ENCODE data around the gene IGSF21.

IGSF21 gene

GRCh38 chr1:18247151-18247550 lies 139.6 kb downstream of the IGSF21 start:
- H3K27ac ChIP-seq = no peak overlapping the region
- TF ChIP-seq, protein P1, sequence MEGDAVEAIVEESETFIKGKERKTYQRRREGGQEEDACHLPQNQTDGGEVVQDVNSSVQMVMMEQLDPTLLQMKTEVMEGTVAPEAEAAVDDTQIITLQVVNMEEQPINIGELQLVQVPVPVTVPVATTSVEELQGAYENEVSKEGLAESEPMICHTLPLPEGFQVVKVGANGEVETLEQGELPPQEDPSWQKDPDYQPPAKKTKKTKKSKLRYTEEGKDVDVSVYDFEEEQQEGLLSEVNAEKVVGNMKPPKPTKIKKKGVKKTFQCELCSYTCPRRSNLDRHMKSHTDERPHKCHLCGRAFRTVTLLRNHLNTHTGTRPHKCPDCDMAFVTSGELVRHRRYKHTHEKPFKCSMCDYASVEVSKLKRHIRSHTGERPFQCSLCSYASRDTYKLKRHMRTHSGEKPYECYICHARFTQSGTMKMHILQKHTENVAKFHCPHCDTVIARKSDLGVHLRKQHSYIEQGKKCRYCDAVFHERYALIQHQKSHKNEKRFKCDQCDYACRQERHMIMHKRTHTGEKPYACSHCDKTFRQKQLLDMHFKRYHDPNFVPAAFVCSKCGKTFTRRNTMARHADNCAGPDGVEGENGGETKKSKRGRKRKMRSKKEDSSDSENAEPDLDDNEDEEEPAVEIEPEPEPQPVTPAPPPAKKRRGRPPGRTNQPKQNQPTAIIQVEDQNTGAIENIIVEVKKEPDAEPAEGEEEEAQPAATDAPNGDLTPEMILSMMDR (conservative IDR thresholded peaks at IDR 0.05) = no peak

GRCh38 chr1:18249631-18250030 lies 142.0 kb downstream of the IGSF21 start:
- TF ChIP-seq, protein P1 (conservative IDR thresholded peaks at IDR 0.05) = no peak
- no peak overlapping the region for H3K27ac ChIP-seq

GRCh38 chr1:18253093-18253492 lies 145.5 kb downstream of the IGSF21 start:
- TF ChIP-seq, protein P1 (conservative IDR thresholded peaks at IDR 0.05) = no peak

DNA sequence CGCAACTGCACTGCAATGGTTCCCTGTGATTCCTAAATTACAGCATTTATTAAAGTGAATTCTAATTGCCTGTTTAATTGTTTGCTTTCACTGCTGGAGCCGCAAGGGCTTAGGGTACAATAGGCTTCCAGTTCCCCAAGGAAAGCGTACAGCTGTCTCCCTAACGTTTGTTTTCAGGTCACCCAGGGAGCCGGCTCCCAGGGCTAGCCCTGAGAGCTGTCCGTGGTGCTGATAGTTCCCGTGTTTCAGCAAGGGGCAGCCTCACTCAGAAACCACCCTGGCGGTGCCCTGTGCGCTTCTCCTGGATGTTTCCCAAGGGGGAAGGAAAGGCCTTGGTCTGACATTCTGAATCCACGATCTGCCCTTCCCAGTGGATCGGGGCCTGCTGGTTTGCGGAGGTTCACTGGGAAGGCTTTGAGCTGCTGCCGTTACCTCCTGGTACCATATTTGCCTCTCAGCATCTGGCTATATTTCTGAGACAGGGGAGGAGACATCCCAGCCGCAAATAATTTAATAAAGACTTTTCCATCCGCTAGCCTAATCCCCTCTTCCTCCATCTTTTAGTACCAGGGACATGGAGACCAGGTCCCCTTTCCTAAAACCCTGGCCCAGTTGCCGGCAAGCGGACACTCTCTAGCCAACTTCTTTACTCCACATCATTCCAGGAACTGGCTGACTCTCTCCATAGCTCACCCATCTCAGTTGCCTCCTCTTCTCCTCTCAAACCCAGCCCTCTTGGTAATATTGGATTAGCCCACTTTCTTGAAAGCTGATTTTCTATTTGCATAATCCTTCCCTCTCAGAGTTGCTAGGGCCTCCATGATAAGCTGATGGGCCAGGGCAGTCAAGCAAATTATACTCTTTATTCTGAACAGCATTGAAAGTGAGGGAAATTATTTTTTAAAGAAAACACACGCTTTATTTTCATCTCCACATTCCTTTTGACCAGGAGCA lies 149.0 kb downstream of the IGSF21 start:
- TF ChIP-seq, protein P1 (conservative IDR thresholded peaks at IDR 0.05) = no peak
- H3K27ac ChIP-seq = no peak overlapping the region

More at GRCh38 chr1:18253093-18253492, 145.5 kb downstream of the IGSF21 start:
- peak overlapping the region; percentile 48 for H3K27ac ChIP-seq

DNA sequence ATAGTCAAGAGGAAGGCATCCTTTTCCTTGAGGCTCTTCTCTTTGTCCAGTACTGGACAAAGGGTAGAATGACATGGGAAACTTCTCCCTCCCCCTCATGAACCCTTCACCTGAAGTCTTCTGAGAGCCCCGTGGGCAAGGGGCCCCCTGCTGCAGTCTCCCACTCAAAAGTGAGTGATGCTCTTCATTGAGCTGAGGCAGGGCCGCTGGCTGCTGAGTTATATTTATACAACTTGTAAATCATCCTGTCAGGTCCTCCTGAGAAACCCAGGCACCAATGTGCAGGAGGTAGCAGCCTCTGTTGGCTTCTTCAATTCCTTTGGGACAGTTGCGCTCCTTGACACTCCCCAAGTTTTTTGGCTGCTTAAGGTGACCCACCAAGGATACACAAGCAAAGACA lies 150.2 kb downstream of the IGSF21 start:
- no peak overlapping the region for H3K27ac ChIP-seq
- TF ChIP-seq, protein P1 (conservative IDR thresholded peaks at IDR 0.05) = no peak

DNA sequence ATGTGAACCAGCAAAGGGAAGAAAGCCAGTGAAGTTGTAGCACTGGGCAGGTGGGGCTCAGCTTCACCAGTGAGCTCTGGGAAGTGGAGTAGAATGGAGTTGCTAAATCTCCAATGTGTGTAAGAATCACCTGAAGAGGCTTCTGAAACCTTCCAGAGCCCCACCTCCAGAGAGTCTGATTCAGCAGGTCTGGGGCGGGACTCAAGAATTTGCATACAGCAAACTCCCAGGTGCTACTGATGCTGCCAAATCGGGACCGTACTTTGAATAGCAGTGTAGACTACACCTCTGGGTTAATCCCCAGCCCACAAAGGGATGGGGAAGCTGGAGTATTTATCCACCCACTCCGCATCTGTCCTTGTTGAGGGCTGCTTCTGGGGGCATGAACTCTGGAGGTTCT lies 154.3 kb downstream of the IGSF21 start:
- H3K27ac ChIP-seq = no peak overlapping the region
- TF ChIP-seq, protein P1 (conservative IDR thresholded peaks at IDR 0.05) = no peak

- no peak overlapping the region for H3K27ac ChIP-seq
- TF ChIP-seq, protein P1 (conservative IDR thresholded peaks at IDR 0.05) = no peak
These were observed 155.1 kb downstream of the IGSF21 start for GRCh38 chr1:18262726-18263125.
